ENCODE data around the gene MME. TPM values are rescaled to one million over a fixed set of nuclear protein-coding genes. Genes with fewer than 3 reads are reported as not detected.

The MME gene
- total RNA-seq, result 1,376 and 1,611 TPM in 2 replicates

GRCh38 chr3:155079746-155080487 lies at the start of gene MME:
TSS of gene MME (plus strand) at chr3:155080319. CDS start at chr3:155084168, 3,849 bp downstream.

Other genes with a start within 250 kb of the MME start
- gene STRIT1, start 213.4 kb downstream of the MME start, total RNA-seq, result not detected in 2 replicates